ENCODE measurements around the gene SPRING1.

The SPRING1 gene

GRCh38 chr12:116735084-116735483, 2.8 kb downstream of the SPRING1 start:
- ChIA-PET CTCF (no interaction called here), POLR2A (no interaction called here)
- H3K4me3 ChIP-seq (ENCODE audit: low read depth, low read length), result no peak overlapping the region
- DNase-seq (ENCODE audit: low read depth, low spot score), result no peak
- no peak for TF ChIP-seq CTCF (IDR thresholded peaks at IDR 0.05; ENCODE audit: insufficient read depth, low read length, missing control alignments)

- POLR2A ChIA-PET, result no interaction called here
- no peak overlapping the region for H3K4me3 ChIP-seq (ENCODE audit: low read depth, low read length)
- CTCF ChIA-PET, result no interaction called here
- no peak for TF ChIP-seq CTCF (IDR thresholded peaks at IDR 0.05; ENCODE audit: insufficient read depth, low read length, missing control alignments)
- DNase-seq (ENCODE audit: low read depth, low spot score), result no peak
Observed at GRCh38 chr12:116734156-116734768, 3.6 kb downstream of the SPRING1 start.

- no peak overlapping the region for H3K4me3 ChIP-seq (ENCODE audit: low read depth, low read length)
- ChIA-PET CTCF (interaction anchor here (1.7 kb wide), 1 partner anchor 26 kb away, joined by 3 read pairs; no protein-coding TSS in a partner anchor), POLR2A (no interaction called here)
- no peak for DNase-seq (ENCODE audit: low read depth, low spot score)
- TF ChIP-seq CTCF (IDR thresholded peaks at IDR 0.05; ENCODE audit: insufficient read depth, low read length, missing control alignments), result no peak
Observed at GRCh38 chr12:116731801-116732200, 6.1 kb downstream of the SPRING1 start.

- H3K4me3 ChIP-seq (ENCODE audit: low read depth, low read length), result no peak overlapping the region
- no peak for DNase-seq (ENCODE audit: low read depth, low spot score)
- TF ChIP-seq CTCF (IDR thresholded peaks at IDR 0.05; ENCODE audit: insufficient read depth, low read length, missing control alignments), result no peak
- ChIA-PET CTCF (interaction anchor here (0.9 to 1.3 kb wide), 3 partner anchors 18 to 24 kb away, joined by 3 to 4 read pairs (median 3); no protein-coding TSS in a partner anchor), POLR2A (interaction anchor here (0.6 kb wide), 2 partner anchors 10 to 422 kb away, joined by 3 to 4 read pairs; partner anchors contain the start of gene RNFT2)
Observed at GRCh38 chr12:116727891-116728290, 10.0 kb downstream of the SPRING1 start.

- no peak overlapping the region for H3K4me3 ChIP-seq (ENCODE audit: low read depth, low read length)
- TF ChIP-seq CTCF (IDR thresholded peaks at IDR 0.05; ENCODE audit: insufficient read depth, low read length, missing control alignments), result no peak
- ChIA-PET POLR2A (interaction anchor here (0.6 kb wide), 1 partner anchor 11 kb away, joined by 3 read pairs; the partner anchor contains the start of gene RNFT2), CTCF (interaction anchor here (0.6 to 2.1 kb wide), 5 partner anchors 8 to 155 kb away, joined by 3 to 4 read pairs (median 3); no protein-coding TSS in a partner anchor)
- DNase-seq (ENCODE audit: low read depth, low spot score), result no peak
Observed at GRCh38 chr12:116727261-116727660, 10.6 kb downstream of the SPRING1 start.

GRCh38 chr12:116726694-116727093, 11.2 kb downstream of the SPRING1 start:
- ChIA-PET POLR2A (no interaction called here), CTCF (interaction anchor here (1.3 to 2.1 kb wide), 2 partner anchors 23 to 155 kb away, joined by 4 read pairs; no protein-coding TSS in a partner anchor)

More at GRCh38 chr12:116726694-116727093, 11.2 kb downstream of the SPRING1 start:
- H3K4me3 ChIP-seq (ENCODE audit: low read depth, low read length), result no peak overlapping the region
- TF ChIP-seq CTCF (IDR thresholded peaks at IDR 0.05; ENCODE audit: insufficient read depth, low read length, missing control alignments), result no peak
- DNase-seq (ENCODE audit: low read depth, low spot score), result no peak

All from AG04449 (cell line).